HepG2 (cell line): ENCODE data around the gene ADORA3. TPM values are rescaled to one million over a fixed set of nuclear protein-coding genes. Genes with fewer than 3 reads are reported as not detected.

Experiments used
- ATAC-seq: fragments of 200-7000 bp; cut with Tn5 transposase; 3 replicates; pipeline ENCODE4 v1.9.1; 2020; ENCODE audit warnings: mild to moderate bottlenecking, moderate library complexity
- BruUV-seq: library from RNA; stranded (reverse); fragments of 400-500 nt; replicated peaks from 2 replicates; lab custom pipeline; 2021; lab: Mats Ljungman, UMichigan
- CTCF ChIA-PET: fragments of 300-600 bp; formaldehyde crosslinking; extraction: SDS; loops from one replicate; lab custom pipeline; 2021; ENCODE audit warnings: low total read pairs, inconsistent platforms, low intra/inter-chr PET ratio; lab: Yijun Ruan, JAX
- POLR2A ChIA-PET: fragments of 350-600 bp; sonication (Branson Sonifier 250); formaldehyde crosslinking; loops from one replicate; lab custom pipeline; 2020; ENCODE audit warnings: antibody characterized with exemption, inconsistent platforms; lab: Yijun Ruan, JAX
- DNase-seq: peaks from one replicate; pipeline ENCODE4 v3.0.0-alpha.2; 2015; ENCODE audit warnings: low spot score
- FAIRE-seq: peaks from 3 replicates; lab custom pipeline; 2011; peaks lifted over from hg19 to GRCh38; lab: Jason Lieb, UNC
- H2AFZ ChIP-seq: one replicate; pipeline ENCODE4 v1.6.1; 2011; ENCODE audit warnings: low read length, inconsistent platforms
- H3K27ac ChIP-seq: fragments of 300-600 bp; 3 replicates; pipeline ENCODE4 v1.8.0; 2011; ENCODE audit warnings: mixed run types, mild to moderate bottlenecking, mixed read lengths, low read length, inconsistent platforms; ENCODE audit not compliant: insufficient read depth; ENCODE audit errors: extremely low read length
- H3K27me3 ChIP-seq, 2 experiments: fragments of 200-600 bp in 1 of 2; 2 replicates in 1 of 2; 3 replicates in 1 of 2; pipeline versions ENCODE4 v1.6.0 to v1.8.0; 2011; ENCODE audit warnings: low read length in 2 of 2, mild to moderate bottlenecking in 2 of 2, moderate library complexity in 2 of 2, inconsistent platforms in 1 of 2; ENCODE audit not compliant: insufficient read depth in 2 of 2, control insufficient read depth in 1 of 2
- H3K36me3 ChIP-seq, 2 experiments: fragments of 200-600 bp in 1 of 2; replicated peaks in 1 of 2; 2 replicates in 1 of 2; 3 replicates in 1 of 2; pipeline versions ENCODE4 v1.5.1 to v1.8.0; 2011; ENCODE audit warnings: low read length in 2 of 2, inconsistent platforms in 1 of 2; ENCODE audit not compliant: insufficient read depth in 2 of 2, control insufficient read depth in 1 of 2
- H3K4me1 ChIP-seq: 2 replicates; pipeline ENCODE4 v1.5.1; 2012; ENCODE audit warnings: low read length, inconsistent platforms; ENCODE audit not compliant: insufficient read depth
- H3K4me2 ChIP-seq: 2 replicates; pipeline ENCODE4 v1.6.0; 2011; ENCODE audit warnings: low read depth, low read length, inconsistent platforms
- H3K4me3 ChIP-seq, 3 experiments: fragments of 200-600 bp in 1 of 3; sonication (generic), shearing (Covaris generic) in 1 of 3; replicated peaks in 1 of 3; 2 replicates each; pipeline ENCODE4 v1.5.1; 2011 to 2016; ENCODE audit warnings: low read length in 3 of 3, inconsistent platforms in 2 of 3, low read depth in 2 of 3, mild to moderate bottlenecking in 2 of 3, control low read depth in 1 of 3, mixed read lengths in 1 of 3; ENCODE audit not compliant: insufficient read depth in 1 of 3
- H3K79me2 ChIP-seq: one replicate; pipeline ENCODE4 v1.6.1; 2011; ENCODE audit warnings: low read length, inconsistent platforms; ENCODE audit not compliant: insufficient read depth
- H3K9ac ChIP-seq: 2 replicates; pipeline ENCODE4 v1.6.0; 2011; ENCODE audit warnings: mild to moderate bottlenecking, low read depth, low read length, inconsistent platforms; ENCODE audit not compliant: insufficient read depth
- H3K9me3 ChIP-seq: 2 replicates; pipeline ENCODE4 v1.5.1; 2012; ENCODE audit warnings: mild to moderate bottlenecking, low read length
- H4K20me1 ChIP-seq: 2 replicates; pipeline ENCODE4 v1.6.0; 2011; ENCODE audit warnings: inconsistent platforms, mild to moderate bottlenecking, low read length, moderate library complexity; ENCODE audit not compliant: insufficient read depth
- AFF4 ChIP-seq: sonication (generic); formaldehyde crosslinking; IDR thresholded peaks from 2 replicates; pipeline ENCODE4 v1.4.0; 2020; ENCODE audit warnings: missing genetic modification reagents
- CREB1 ChIP-seq, 2 experiments: fragments of 450-650 bp in 1 of 2; IDR thresholded peaks; 2 replicates each; pipeline ENCODE4 v1.6.1; 2016 to 2017; ENCODE audit warnings: control low read depth in 1 of 2, mild to moderate bottlenecking in 1 of 2, missing compliant biosample characterization in 1 of 2, missing genetic modification characterization in 1 of 2
- FOXK1 ChIP-seq: sonication (generic); formaldehyde crosslinking; IDR thresholded peaks from 2 replicates; pipeline ENCODE4 v1.4.0; 2020; ENCODE audit warnings: low read depth, missing genetic modification reagents, borderline replicate concordance
- SRSF4 ChIP-seq: fragments of 200-400 bp; formaldehyde crosslinking; IDR thresholded peaks from one replicate; pipeline ENCODE4 v1.6.1; 2018; ENCODE audit warnings: mild to moderate bottlenecking, low read depth, low read length, moderate library complexity; ENCODE audit not compliant: poor library complexity, severe bottlenecking
- TBX3 ChIP-seq: fragments of 450-650 bp; IDR thresholded peaks from 2 replicates; pipeline ENCODE4 v1.6.1; 2017; ENCODE audit warnings: antibody characterized with exemption, mild to moderate bottlenecking, inconsistent platforms, borderline replicate concordance
- ZFP36L2 ChIP-seq: sonication (generic); formaldehyde crosslinking; IDR thresholded peaks from 2 replicates; pipeline ENCODE4 v1.4.0; 2020; ENCODE audit warnings: missing genetic modification reagents
- ZNF691 ChIP-seq: sonication (generic); formaldehyde crosslinking; IDR thresholded peaks from 2 replicates; pipeline ENCODE4 v1.4.0; 2020; ENCODE audit warnings: missing genetic modification reagents, low read depth, mild to moderate bottlenecking, borderline replicate concordance
- ZNF7 ChIP-seq: IDR thresholded peaks from 2 replicates; pipeline ENCODE4 v1.6.1; 2016; ENCODE audit warnings: missing biosample characterization, missing genetic modification reagents
- WGBS: methylation state at CpG from one replicate; pipeline ENCODE4 v1.1.6; 2017; ENCODE audit warnings: low lambda C conversion rate; 5-methylcytosine and 5-hydroxymethylcytosine counted together
- in situ Hi-C: cut with HindIII; loops from 2 replicates; pipeline ENCODE4 v1.10.0; 2017; ENCODE audit warnings: low pct_unique_long_range_greater_than_20kb; ENCODE audit not compliant: extremely low pct_ligation_motif_present
- intact Hi-C: fragments of 100-400 bp; cut with micrococcal nuclease; formaldehyde crosslinking; loops from one replicate; pipeline ENCODE4 v1.10.0; 2022; ENCODE audit not compliant: unreplicated experiment
- polyA plus RNA-seq, 8 experiments: library from polyadenylated mRNA; depleted of rRNA in 3 of 8; stranded (reverse) in 7 of 8; unstranded in 1 of 8; fragments of >200 nt; fragmentation: Illumina TruSeq in 4 of 8; extraction: Trizol in 4 of 8; gene quantifications; 2 replicates each; pipeline versions ENCODE4 v1.2.1 to v1.2.3, GENCODE V29; 2011 to 2016; ENCODE audit warnings: low read depth in 4 of 8, missing spikeins in 1 of 8, mixed read lengths in 1 of 8; ENCODE audit not compliant: insufficient read depth in 1 of 8
- total RNA-seq, 5 experiments: library from RNA; depleted of rRNA; stranded (reverse); fragments of >200 nt; fragmentation: Illumina TruSeq; extraction: Trizol; gene quantifications; 2 replicates each; pipeline ENCODE4 v1.2.3, GENCODE V29; 2016; ENCODE audit warnings: low read depth in 1 of 5
- TF ChIP-seq, protein P1 (sequence below): sonication (generic); formaldehyde crosslinking; IDR thresholded peaks from 2 replicates; pipeline ENCODE4 v1.4.0; 2020; ENCODE audit warnings: missing genetic modification reagents

The ADORA3 gene
- total and polyA plus RNA-seq, 2 of the 13 experiments (the other 11 are each of a cell fraction or from before 2014, with no cell fraction given): not detected

DNA sequence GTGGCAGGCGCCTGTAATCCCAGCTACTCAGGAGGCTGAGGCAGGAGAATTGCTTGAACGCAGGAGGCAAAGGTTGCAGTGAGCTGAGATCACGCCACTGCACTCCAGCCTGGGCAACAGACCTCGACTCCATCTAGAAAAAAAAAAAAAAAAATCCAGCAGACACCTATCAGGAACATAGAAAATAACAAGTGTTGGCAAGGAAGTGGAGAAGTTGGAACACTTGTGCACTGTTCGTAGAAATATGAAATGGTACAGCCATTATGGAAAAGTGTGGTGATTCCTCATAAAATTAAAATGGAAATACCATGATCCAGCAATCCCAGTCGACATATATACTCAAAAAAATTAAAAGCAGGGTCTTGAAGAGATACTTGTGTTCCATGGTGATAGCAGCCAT, 41.7 kb downstream of the ADORA3 start:
- Histone ChIP-seq H4K20me1 (no peaks in the 10 kb centered on the region), H3K9me3 (no peaks in the 10 kb centered on the region), H3K79me2 (no peaks in the 10 kb centered on the region), H3K9ac (no peak overlapping the region), H3K4me1 (peaks cover 14% of the 10 kb centered on the region), H3K27me3 (no peaks in the 10 kb centered on the region), H3K4me3 (no peak overlapping the region), H3K4me2 (no peak overlapping the region), H3K27ac (no peak overlapping the region), H2AFZ (no peak overlapping the region), H3K36me3 (peaks cover 5 to 39% of the 10 kb centered on the region in 2 experiments)
- FAIRE-seq: no peak
- BruUV-seq: no TSS peak
- TF ChIP-seq FOXK1 (CRISPR knock-in tag) (no peak), ZFP36L2 (CRISPR knock-in tag) (no peak), SRSF4 (no peak), TBX3 (no peak), CREB1 (IDR thresholded peaks at IDR 0.05) (no peak), CREB1 (CRISPR knock-in tag; IDR thresholded peaks at IDR 0.05) (no peak), ZNF691 (CRISPR knock-in tag) (no peak), ZNF7 (CRISPR knock-in tag) (peak; percentile 80), AFF4 (CRISPR knock-in tag) (no peak)
- TF ChIP-seq, protein P1, sequence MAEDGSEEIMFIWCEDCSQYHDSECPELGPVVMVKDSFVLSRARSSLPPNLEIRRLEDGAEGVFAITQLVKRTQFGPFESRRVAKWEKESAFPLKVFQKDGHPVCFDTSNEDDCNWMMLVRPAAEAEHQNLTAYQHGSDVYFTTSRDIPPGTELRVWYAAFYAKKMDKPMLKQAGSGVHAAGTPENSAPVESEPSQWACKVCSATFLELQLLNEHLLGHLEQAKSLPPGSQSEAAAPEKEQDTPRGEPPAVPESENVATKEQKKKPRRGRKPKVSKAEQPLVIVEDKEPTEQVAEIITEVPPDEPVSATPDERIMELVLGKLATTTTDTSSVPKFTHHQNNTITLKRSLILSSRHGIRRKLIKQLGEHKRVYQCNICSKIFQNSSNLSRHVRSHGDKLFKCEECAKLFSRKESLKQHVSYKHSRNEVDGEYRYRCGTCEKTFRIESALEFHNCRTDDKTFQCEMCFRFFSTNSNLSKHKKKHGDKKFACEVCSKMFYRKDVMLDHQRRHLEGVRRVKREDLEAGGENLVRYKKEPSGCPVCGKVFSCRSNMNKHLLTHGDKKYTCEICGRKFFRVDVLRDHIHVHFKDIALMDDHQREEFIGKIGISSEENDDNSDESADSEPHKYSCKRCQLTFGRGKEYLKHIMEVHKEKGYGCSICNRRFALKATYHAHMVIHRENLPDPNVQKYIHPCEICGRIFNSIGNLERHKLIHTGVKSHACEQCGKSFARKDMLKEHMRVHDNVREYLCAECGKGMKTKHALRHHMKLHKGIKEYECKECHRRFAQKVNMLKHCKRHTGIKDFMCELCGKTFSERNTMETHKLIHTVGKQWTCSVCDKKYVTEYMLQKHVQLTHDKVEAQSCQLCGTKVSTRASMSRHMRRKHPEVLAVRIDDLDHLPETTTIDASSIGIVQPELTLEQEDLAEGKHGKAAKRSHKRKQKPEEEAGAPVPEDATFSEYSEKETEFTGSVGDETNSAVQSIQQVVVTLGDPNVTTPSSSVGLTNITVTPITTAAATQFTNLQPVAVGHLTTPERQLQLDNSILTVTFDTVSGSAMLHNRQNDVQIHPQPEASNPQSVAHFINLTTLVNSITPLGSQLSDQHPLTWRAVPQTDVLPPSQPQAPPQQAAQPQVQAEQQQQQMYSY (CRISPR knock-in tag): no peak
- DNase-seq: no peak
- in situ Hi-C loops (no loop called here), intact Hi-C loops (no loop called here)
- no peak for ATAC-seq
- WGBS: 98% methylated on average over 6 of the region's 6 CpGs
- POLR2A ChIA-PET: no interaction called here
- CTCF ChIA-PET: no interaction called here
